CD4-positive, alpha-beta T cell (primary cell): ENCODE measurements around the gene PLXND1. TPM values are rescaled to one million over a fixed set of nuclear protein-coding genes. Genes with fewer than 3 reads are reported as not detected.

ENCODE experiments used
- ATAC-seq: fragments of 200-7000 bp; cut with Tn5 transposase; one replicate; pipeline ENCODE4 v1.10.0; 2022; ENCODE audit warnings: mild to moderate bottlenecking; ENCODE audit not compliant: poor library complexity
- CTCF ChIA-PET: fragments of 350-600 bp; sonication (Branson Sonifier 250); formaldehyde crosslinking; loops from one replicate; lab custom pipeline; 2021; ENCODE audit warnings: antibody characterized with exemption, inconsistent platforms; lab: Charles Lee
- POLR2A ChIA-PET: fragments of 350-600 bp; sonication (Branson Sonifier 250); formaldehyde crosslinking; loops from one replicate; lab custom pipeline; 2021; ENCODE audit warnings: antibody characterized with exemption, inconsistent platforms; lab: Charles Lee
- DNase-seq, 14 experiments: peaks; one replicate each; pipeline ENCODE4 v3.0.0-alpha.2; 2013 to 2020; ENCODE audit warnings: mixed read lengths in 2 of 14
- H3K27ac ChIP-seq, 2 donors: one replicate each; pipeline versions ENCODE4 v1.5.1 to v1.7.0; 2013; ENCODE audit warnings: low read length in 2 of 2, low read depth in 1 of 2, mild to moderate bottlenecking in 1 of 2
- H3K27me3 ChIP-seq, 2 experiments: 1 replicate in 1 of 2; 2 replicates in 1 of 2; pipeline versions ENCODE4 v1.6.1 to v1.7.0; 2013; ENCODE audit warnings: low read length in 2 of 2, control low read depth in 1 of 2, mild to moderate bottlenecking in 1 of 2, moderate library complexity in 1 of 2; ENCODE audit not compliant: insufficient read depth in 2 of 2, control insufficient read depth in 1 of 2
- H3K36me3 ChIP-seq: one replicate; pipeline ENCODE4 v1.6.1; 2013; ENCODE audit warnings: low read length, control low read depth; ENCODE audit not compliant: insufficient read depth
- H3K4me1 ChIP-seq: one replicate; pipeline ENCODE4 v1.6.1; 2013; ENCODE audit warnings: low read length, control low read depth; ENCODE audit not compliant: insufficient read depth
- H3K4me3 ChIP-seq: one replicate; pipeline ENCODE4 v1.5.1; 2013; ENCODE audit warnings: mild to moderate bottlenecking, low read length, moderate library complexity
- H3K9me3 ChIP-seq, 2 experiments: 1 replicate in 1 of 2; 2 replicates in 1 of 2; pipeline versions ENCODE4 v1.6.1 to v1.7.0; 2013; ENCODE audit warnings: low read length in 2 of 2, mild to moderate bottlenecking in 2 of 2, control low read depth in 1 of 2, moderate library complexity in 1 of 2; ENCODE audit not compliant: control insufficient read depth in 1 of 2, insufficient read depth in 1 of 2
- H3K27ac Mint-ChIP-seq: one replicate; pipeline ENCODE4 v1.8.0; 2020; ENCODE audit warnings: mixed read lengths
- H3K27me3 Mint-ChIP-seq: one replicate; pipeline ENCODE4 v1.8.0; 2021; ENCODE audit warnings: mixed read lengths
- H3K36me3 Mint-ChIP-seq: one replicate; pipeline ENCODE4 v1.8.0; 2021; ENCODE audit warnings: low read depth, mixed read lengths
- H3K4me1 Mint-ChIP-seq: one replicate; pipeline ENCODE4 v1.8.0; 2021; ENCODE audit warnings: low read depth, mixed read lengths
- H3K4me3 Mint-ChIP-seq: one replicate; pipeline ENCODE4 v1.8.0; 2020; ENCODE audit warnings: mild to moderate bottlenecking, mixed read lengths
- H3K9me3 Mint-ChIP-seq: one replicate; pipeline ENCODE4 v1.8.0; 2020; ENCODE audit warnings: mixed read lengths
- CTCF ChIP-seq: fragments of 200-600 bp; IDR thresholded peaks from one replicate; pipeline ENCODE4 v1.8.0; 2022; ENCODE audit warnings: antibody characterized with exemption, mild to moderate bottlenecking
- intact Hi-C, 2 experiments: fragments of 100-400 bp; cut with DNase I in 1 of 2; cut with micrococcal nuclease in 1 of 2; formaldehyde crosslinking; loops; one replicate each; pipeline versions ENCODE4 v1.15.1 to v1.9.0; 2023 to 2025; cut with DNase I, micrococcal nuclease
- total RNA-seq, 174 experiments: library from RNA in 2 of 174; stranded (reverse) in 2 of 174; gene quantifications; one replicate each; pipeline ENCODE4 v1.2.3 and lab custom pipeline; 2021 to 2026

PLXND1 gene
- total RNA-seq, 2 experiments from 2014 or later = 61.7 to 62.5 TPM

- intact Hi-C loops = no loop called here
- Mint-ChIP-seq H3K36me3 (no peaks in the 10 kb centered on the region), H3K9me3 (no peaks in the 10 kb centered on the region), H3K27ac (no peak overlapping the region), H3K27me3 (no peaks in the 10 kb centered on the region), H3K4me3 (no peak overlapping the region), H3K4me1 (peaks cover 11% of the 10 kb centered on the region)
- ATAC-seq = no peak
- DNase-seq = no peak
- Histone ChIP-seq H3K27me3 (no peaks in the 10 kb centered on the region), H3K4me3 (no peak overlapping the region), H3K9me3 (no peaks in the 10 kb centered on the region), H3K27ac (no peak overlapping the region), H3K4me1 (peaks cover 16% of the 10 kb centered on the region), H3K36me3 (peaks cover 7% of the 10 kb centered on the region)
- CTCF ChIA-PET = no interaction called here
- no peak for TF ChIP-seq CTCF
- POLR2A ChIA-PET = interaction anchor here (1.1 to 1.4 kb wide), 2 partner anchors 18 to 35 kb away, joined by 3 to 4 read pairs; no protein-coding TSS in a partner anchor
Measured at GRCh38 chr3:129558772-129559564, 47.5 kb downstream of the PLXND1 start.

- H3K4me1 ChIP-seq = peaks cover 24% of the 10 kb centered on the region
- H3K4me1 Mint-ChIP-seq = peaks cover 16% of the 10 kb centered on the region
- peaks cover 7% of the 10 kb centered on the region for H3K36me3 ChIP-seq
- H3K27me3 Mint-ChIP-seq = no peaks in the 10 kb centered on the region
- intact Hi-C loops = no loop called here
- no peaks in the 10 kb centered on the region for H3K9me3 ChIP-seq
- H3K36me3 Mint-ChIP-seq = no peaks in the 10 kb centered on the region
- no peak overlapping the region for H3K4me3 Mint-ChIP-seq
- ChIA-PET POLR2A (interaction anchor here (1.4 kb wide), 1 partner anchor 19 kb away, joined by 4 read pairs; no protein-coding TSS in a partner anchor), CTCF (no interaction called here)
- H3K9me3 Mint-ChIP-seq = no peaks in the 10 kb centered on the region
- no peaks in the 10 kb centered on the region for H3K27me3 ChIP-seq
- ATAC-seq = no peak
- H3K4me3 ChIP-seq = no peak overlapping the region
- no peak overlapping the region for H3K27ac ChIP-seq
- peak in 1 of 14 experiments; percentile 45 for DNase-seq
- TF ChIP-seq CTCF = no peak
- peak overlapping the region; percentile 47 for H3K27ac Mint-ChIP-seq
Measured at GRCh38 chr3:129558081-129558771, 48.2 kb downstream of the PLXND1 start.

- CTCF ChIA-PET = no interaction called here
- H3K36me3 Mint-ChIP-seq = no peaks in the 10 kb centered on the region
- no peak overlapping the region for H3K4me3 Mint-ChIP-seq
- no peak overlapping the region for H3K27ac Mint-ChIP-seq
- Histone ChIP-seq H3K36me3 (peaks cover 2% of the 10 kb centered on the region), H3K4me3 (no peak overlapping the region), H3K27ac (no peak overlapping the region), H3K27me3 (no peaks in the 10 kb centered on the region), H3K4me1 (peaks cover 24% of the 10 kb centered on the region), H3K9me3 (no peaks in the 10 kb centered on the region)
- intact Hi-C loops = no loop called here
- POLR2A ChIA-PET = no interaction called here
- DNase-seq (no peak), ATAC-seq (no peak)
- no peaks in the 10 kb centered on the region for H3K27me3 Mint-ChIP-seq
- H3K4me1 Mint-ChIP-seq = peaks cover 16% of the 10 kb centered on the region
- TF ChIP-seq CTCF = no peak
- H3K9me3 Mint-ChIP-seq = no peaks in the 10 kb centered on the region
Measured at GRCh38 chr3:129557548-129557894, 49.0 kb downstream of the PLXND1 start.
